GM23338 (cell line): ENCODE measurements around the gene MKI67.

Experiments
- CTCF ChIP-seq, 2 experiments: fragments of 200-600 bp in 1 of 2; sonication (generic) in 1 of 2; conservative IDR thresholded peaks; 2 replicates each; pipeline versions ENCODE4 v1.5.1 to v1.6.1; 2016 to 2017; ENCODE audit warnings: antibody characterized with exemption in 2 of 2, low read depth in 2 of 2, mild to moderate bottlenecking in 2 of 2, moderate library complexity in 1 of 2
- POLR2AphosphoS5 ChIP-seq: IDR thresholded peaks from 2 replicates; pipeline ENCODE4 v1.6.1; 2016; ENCODE audit warnings: antibody characterized with exemption, low read depth

GRCh38 chr10:128125944-128126764 lies at the start of gene MKI67:
- TF ChIP-seq CTCF (conservative IDR thresholded peaks at IDR 0.05; ENCODE audit: low read depth in 2 of 2) (no peak), POLR2AphosphoS5 (peak; percentile 66)
